SK-N-MC (cell line): ENCODE data around the gene TSNAXIP1.

Source experiments
- EZH2 ChIP-seq: fragments of 200-600 bp; sonication (generic); IDR thresholded peaks from one replicate; pipeline ENCODE4 v1.6.1; 2017; ENCODE audit warnings: antibody characterized with exemption
- POLR2AphosphoS5 ChIP-seq: IDR thresholded peaks from 2 replicates; pipeline ENCODE4 v1.6.1; 2012; ENCODE audit warnings: mild to moderate bottlenecking, low read depth, low read length, borderline replicate concordance

DNA sequence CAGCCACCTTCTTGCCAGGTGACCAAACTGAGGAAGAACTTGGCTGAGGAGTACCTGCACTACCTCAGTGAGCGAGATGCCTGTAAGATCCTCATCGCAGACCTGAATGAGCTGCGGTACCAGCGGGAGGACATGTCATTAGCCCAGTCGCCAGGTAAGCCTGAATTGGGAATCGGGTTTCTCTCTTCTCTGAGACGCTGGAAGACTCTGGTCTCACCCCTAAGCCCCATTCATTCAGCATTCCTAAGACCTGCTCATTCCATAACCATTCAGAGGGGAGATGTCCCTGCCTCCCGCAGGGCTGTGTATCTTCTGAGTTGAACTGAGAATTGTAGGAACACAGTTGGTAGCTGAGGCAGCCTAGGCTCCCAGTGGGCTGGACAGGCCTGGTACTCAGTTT, 18.4 kb downstream of the TSNAXIP1 start:
- TF ChIP-seq EZH2 (no peak), POLR2AphosphoS5 (no peak)
